WTC11 (cell line): ENCODE data around the gene GABPB2.

Experiments used
- CREB1 ChIP-seq: sonication (generic); formaldehyde crosslinking; IDR thresholded peaks from 2 replicates; pipeline ENCODE4 v1.8.0; 2023; ENCODE audit warnings: mild to moderate bottlenecking, missing genetic modification reagents
- CREM ChIP-seq: sonication (generic); formaldehyde crosslinking; IDR thresholded peaks from 2 replicates; pipeline ENCODE4 v1.8.1; 2022; ENCODE audit warnings: mild to moderate bottlenecking, missing genetic modification reagents, moderate library complexity
- CTCF ChIP-seq: fragments of 200-600 bp; IDR thresholded peaks from 2 replicates; pipeline ENCODE4 v1.8.0; 2022; ENCODE audit warnings: antibody characterized with exemption
- E2F1 ChIP-seq: sonication (generic); formaldehyde crosslinking; IDR thresholded peaks from 2 replicates; pipeline ENCODE4 v1.8.0; 2022; ENCODE audit warnings: mild to moderate bottlenecking, missing genetic modification reagents
- E2F4 ChIP-seq: sonication (generic); formaldehyde crosslinking; IDR thresholded peaks from 2 replicates; pipeline ENCODE4 v1.8.1; 2022; ENCODE audit warnings: low read depth, mild to moderate bottlenecking, moderate library complexity, missing genetic modification reagents, borderline replicate concordance
- ESRRA ChIP-seq: sonication (generic); formaldehyde crosslinking; IDR thresholded peaks from 2 replicates; pipeline ENCODE4 v1.8.1; 2022; ENCODE audit warnings: mild to moderate bottlenecking, missing genetic modification reagents, borderline replicate concordance
- GABPB1 ChIP-seq: sonication (generic); formaldehyde crosslinking; IDR thresholded peaks from 2 replicates; pipeline ENCODE4 v1.8.1; 2023; ENCODE audit warnings: mild to moderate bottlenecking, missing genetic modification reagents
- JUN ChIP-seq: sonication (generic); formaldehyde crosslinking; IDR thresholded peaks from 2 replicates; pipeline ENCODE4 v1.8.0; 2023; ENCODE audit warnings: mild to moderate bottlenecking, missing genetic modification reagents
- KAT7 ChIP-seq: sonication (generic); formaldehyde crosslinking; IDR thresholded peaks from 2 replicates; pipeline ENCODE4 v1.8.1; 2023; ENCODE audit warnings: missing genetic modification reagents, mild to moderate bottlenecking, borderline replicate concordance
- NR2C2 ChIP-seq: sonication (generic); formaldehyde crosslinking; IDR thresholded peaks from 2 replicates; pipeline ENCODE4 v1.8.0; 2022; ENCODE audit warnings: mild to moderate bottlenecking, missing genetic modification reagents
- RELA ChIP-seq: sonication (generic); formaldehyde crosslinking; IDR thresholded peaks from 2 replicates; pipeline ENCODE4 v1.8.1; 2022; ENCODE audit warnings: missing genetic modification reagents, mild to moderate bottlenecking, borderline replicate concordance
- ZNF317 ChIP-seq: sonication (generic); formaldehyde crosslinking; IDR thresholded peaks from 2 replicates; pipeline ENCODE4 v1.8.1; 2023; ENCODE audit warnings: low read depth, mild to moderate bottlenecking, moderate library complexity, missing genetic modification reagents, borderline replicate concordance
- ZNF532 ChIP-seq: fragments of 250-450 bp; sonication (Bioruptor Pico); IDR thresholded peaks from 2 replicates; pipeline ENCODE4 v1.9.0; 2021; ENCODE audit warnings: mild to moderate bottlenecking, borderline replicate concordance

GRCh38 chr1:151048645-151049032, 21.9 kb upstream of the GABPB2 start:
- TF ChIP-seq ESRRA (CRISPR knock-in tag) = no peak
- no peak for TF ChIP-seq KAT7 (CRISPR knock-in tag)
- no peak for TF ChIP-seq ZNF532 (CRISPR knock-in tag)
- TF ChIP-seq ZNF317 (CRISPR knock-in tag) = no peak
- no peak for TF ChIP-seq CTCF
- no peak for TF ChIP-seq RELA (CRISPR knock-in tag)
- TF ChIP-seq CREM (CRISPR knock-in tag) = no peak
- no peak for TF ChIP-seq E2F4 (CRISPR knock-in tag)
- no peak for TF ChIP-seq E2F1 (CRISPR knock-in tag)
- no peak for TF ChIP-seq NR2C2
- no peak for TF ChIP-seq GABPB1
- no peak for TF ChIP-seq JUN (CRISPR knock-in tag)
- no peak; the same call in 1 of the 2 replicates for TF ChIP-seq CREB1 (CRISPR knock-in tag)
